ENCODE data around the gene NUDT16. TPM values are rescaled to one million over a fixed set of nuclear protein-coding genes. Genes with fewer than 3 reads are reported as not detected.
"Not testable (repeated sequence)": the region's sequence is repeated elsewhere in the genome, so short reads cannot be mapped to it uniquely, and the experiment has no call there.

The NUDT16 gene
- total RNA-seq = 30.0 TPM

DNA sequence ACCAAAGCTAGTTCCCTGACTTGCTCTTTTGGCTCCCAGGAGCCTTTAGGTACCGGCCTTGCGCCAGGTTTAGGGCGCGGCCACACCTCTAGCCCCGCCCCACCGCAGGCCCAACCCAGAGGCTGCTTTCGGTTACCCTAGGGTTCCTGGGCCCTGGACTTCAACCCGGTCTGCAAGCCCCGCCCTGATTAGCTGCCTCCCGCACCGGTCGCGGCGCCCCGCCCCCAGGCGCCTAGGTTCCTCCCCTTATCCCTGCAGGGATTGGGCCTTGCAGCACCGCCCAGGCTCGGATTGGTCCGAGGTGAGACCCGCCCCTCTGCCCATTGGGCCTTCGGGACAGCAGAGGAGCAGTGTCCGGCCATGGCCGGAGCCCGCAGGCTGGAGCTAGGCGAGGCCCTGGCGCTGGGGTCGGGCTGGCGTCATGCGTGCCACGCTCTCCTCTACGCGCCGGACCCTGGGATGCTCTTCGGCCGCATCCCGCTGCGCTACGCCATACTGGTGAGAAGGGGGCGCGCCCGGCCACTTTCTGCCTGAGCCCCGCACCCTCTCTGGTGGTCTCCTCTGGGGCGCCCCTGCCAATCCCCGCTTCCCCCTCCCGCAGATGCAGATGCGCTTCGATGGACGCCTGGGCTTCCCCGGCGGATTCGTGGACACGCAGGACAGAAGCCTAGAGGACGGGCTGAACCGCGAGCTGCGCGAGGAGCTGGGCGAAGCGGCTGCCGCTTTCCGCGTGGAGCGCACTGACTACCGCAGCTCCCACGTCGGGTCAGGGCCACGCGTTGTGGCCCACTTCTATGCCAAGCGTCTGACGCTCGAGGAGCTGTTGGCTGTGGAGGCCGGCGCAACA is at the start of gene NUDT16:
TSS of gene NUDT16 (plus strand) at position 330 of the 847 bp plus-strand sequence. CDS start at position 361, 31 bp downstream.
- peak; percentile 100 for DNase-seq (ENCODE audit: low spot score)

DNA sequence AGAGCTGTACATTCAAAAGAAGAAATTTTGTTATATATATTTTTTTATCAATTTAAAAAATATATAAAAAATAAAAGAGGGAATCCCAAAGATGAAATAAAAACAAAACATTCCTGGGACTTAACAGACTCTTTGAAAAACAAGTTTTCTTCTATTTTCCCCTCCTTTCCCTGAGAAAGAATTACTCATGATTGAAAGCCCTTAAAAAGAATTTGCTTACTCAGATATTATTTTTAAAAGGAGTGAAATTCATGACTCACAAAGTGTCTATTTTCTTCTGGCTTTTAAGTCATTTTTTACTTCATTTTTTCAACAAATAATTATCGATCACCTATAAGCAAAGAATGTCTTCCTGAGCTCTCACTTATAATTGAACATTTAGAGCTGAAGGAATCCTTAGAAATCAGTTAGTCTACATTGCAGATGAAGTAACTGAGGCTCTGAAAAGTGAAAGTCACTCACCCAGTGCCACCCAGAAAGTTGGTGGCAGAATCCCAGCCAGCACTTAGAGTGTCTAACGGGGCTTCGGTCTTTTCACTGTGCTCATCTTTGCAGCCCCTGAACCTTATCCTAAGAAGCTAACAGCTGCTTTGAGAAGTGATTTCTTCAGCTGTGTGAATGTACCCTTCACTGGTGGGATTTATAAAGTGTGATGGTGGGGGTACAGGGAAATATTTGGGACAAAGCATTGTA is 42.5 kb upstream of the NUDT16 start:
- DNase-seq (ENCODE audit: low spot score) = no peak

DNA sequence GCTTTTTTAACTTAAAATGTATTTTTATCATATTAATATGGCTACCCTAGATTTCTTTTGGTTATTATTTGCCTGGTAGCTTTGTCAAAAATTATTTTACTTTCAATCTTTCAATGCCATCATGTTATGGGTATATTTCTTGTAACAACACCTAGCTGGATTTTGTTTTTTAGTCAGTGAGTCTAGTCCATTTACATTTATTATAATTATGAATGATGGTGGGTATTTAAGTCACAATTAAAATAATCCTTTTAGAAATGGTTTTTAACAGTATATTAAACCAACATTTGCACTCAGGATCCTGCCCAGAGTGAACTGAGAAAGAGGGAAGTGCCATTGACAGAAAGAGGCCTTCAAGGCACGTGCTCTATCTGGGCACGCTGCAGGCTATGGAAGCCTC is 39.8 kb upstream of the NUDT16 start:
- DNase-seq (ENCODE audit: low spot score) = no peak

GRCh38 chr3:131348911-131349310 is 32.7 kb upstream of the NUDT16 start:
- DNase-seq (ENCODE audit: low spot score) = no peak

GRCh38 chr3:131349454-131349853 is 32.1 kb upstream of the NUDT16 start:
- DNase-seq (ENCODE audit: low spot score) = no peak

GRCh38 chr3:131349946-131350347 is 31.6 kb upstream of the NUDT16 start:
- DNase-seq (ENCODE audit: low spot score) = no peak

GRCh38 chr3:131350506-131350905 is 31.1 kb upstream of the NUDT16 start:
- DNase-seq (ENCODE audit: low spot score) = no peak

- no peak for DNase-seq (ENCODE audit: low spot score)
Observed at GRCh38 chr3:131353016-131353877, 28.3 kb upstream of the NUDT16 start.

DNA sequence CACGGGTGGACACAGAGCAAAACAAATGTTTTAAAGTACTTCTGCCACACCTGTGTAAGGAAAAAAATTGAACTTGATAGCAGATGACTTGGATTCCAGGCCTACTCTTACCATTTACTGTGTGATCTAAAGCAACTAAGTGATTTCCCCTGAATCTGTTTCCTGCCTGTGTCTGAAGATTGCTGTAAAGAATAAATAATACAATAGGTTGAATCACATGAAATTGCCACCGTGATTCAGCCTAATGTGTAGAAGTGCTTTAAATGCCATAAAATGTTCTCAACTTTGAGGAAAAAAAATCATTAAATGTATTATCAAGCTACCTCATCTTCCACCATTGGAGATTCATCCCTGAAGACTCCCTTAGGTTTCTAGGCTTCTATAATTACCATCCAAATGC is 27.6 kb upstream of the NUDT16 start:
- no peak for DNase-seq (ENCODE audit: low spot score)

DNA sequence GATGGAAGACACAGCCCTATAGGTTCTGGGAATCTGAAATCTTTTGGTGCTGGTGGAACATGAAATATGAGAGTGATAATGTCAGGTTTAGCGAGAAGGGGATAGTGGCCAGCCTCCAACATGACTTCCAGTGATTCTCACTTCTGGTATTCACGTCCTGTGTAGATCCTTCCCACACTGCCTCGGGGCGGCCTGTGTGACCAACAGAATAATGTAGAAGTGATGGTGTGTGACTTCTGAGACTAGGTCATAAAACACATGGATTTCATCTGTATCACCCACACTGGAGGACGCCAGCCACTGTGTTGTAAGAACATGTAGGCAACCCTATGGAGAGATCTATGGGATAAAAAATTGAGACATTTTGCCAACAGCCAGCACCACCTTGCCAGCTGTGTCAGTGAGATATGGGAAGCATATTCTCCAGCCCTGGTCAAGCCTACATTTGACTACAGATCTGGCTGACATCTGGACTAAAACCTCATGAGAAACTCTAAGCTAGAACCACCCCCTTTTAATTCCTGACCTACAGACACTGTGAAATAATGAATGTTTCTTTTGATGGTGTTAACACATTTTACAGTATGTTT is 25.5 kb upstream of the NUDT16 start:
- no peak for DNase-seq (ENCODE audit: low spot score)

DNA sequence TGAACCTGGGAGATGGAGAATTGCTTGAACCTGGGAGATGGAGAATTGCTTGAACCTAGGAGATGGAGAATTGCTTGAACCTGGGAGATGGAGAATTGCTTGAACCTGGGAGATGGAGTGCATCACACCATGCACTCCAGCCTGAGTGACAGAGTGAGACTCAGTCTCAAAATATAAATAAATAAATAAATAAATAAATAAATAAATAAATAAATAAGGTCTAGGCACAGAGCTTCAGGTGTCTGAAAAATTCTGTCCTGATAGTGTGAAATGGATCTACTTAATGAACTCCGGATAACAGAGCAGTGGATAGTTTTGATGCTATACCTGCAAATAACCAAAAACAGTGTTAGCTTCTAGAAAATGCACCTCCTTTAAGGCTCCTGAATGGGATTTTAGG is 24.3 kb upstream of the NUDT16 start:
- no peak for DNase-seq (ENCODE audit: low spot score)

- DNase-seq (ENCODE audit: low spot score) = no peak
Observed at GRCh38 chr3:131360191-131360755, 21.3 kb upstream of the NUDT16 start.

DNA sequence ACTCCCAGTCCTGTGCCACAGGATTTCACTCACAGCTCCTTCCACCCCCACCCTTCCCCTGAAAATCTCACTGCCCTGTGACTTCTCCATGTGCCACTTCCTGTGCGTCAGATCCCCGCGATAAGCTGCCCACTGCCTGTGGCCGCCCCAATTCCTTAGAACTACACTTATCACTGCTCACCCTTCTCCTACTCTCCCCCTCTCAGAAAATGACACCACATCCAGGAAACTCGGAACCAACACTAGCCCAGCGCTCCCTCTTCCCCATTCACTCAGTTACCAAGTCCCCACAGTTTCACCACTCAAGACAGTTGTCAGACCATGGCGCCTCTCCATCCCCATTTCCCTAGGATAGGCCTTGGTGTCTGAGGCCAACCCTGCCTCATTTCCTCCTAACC is 20.5 kb upstream of the NUDT16 start:
- peak; percentile 57 for DNase-seq (ENCODE audit: low spot score)

GRCh38 chr3:131361464-131362421 is 19.8 kb upstream of the NUDT16 start:
- peak; percentile 93 for DNase-seq (ENCODE audit: low spot score)

DNA sequence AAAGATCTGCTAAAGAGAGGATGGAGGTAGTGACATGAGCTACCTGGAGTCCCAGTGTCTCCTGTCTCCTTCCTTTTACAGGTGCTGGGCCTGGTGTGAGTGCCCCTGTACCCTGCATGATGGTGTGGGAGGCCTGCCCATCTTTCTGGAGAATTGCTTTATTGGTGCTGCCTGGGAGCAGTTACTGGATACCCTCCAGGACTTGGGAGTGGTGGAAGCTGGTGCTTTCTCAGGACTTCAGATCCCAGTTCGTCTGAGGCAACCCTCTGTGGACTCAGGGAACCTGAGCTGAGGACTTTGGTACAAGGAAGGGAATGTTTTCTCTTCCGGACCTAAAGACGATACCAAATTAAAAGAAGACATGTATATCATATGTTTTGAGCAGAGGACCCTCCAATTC is 18.3 kb upstream of the NUDT16 start:
- DNase-seq (ENCODE audit: low spot score) = no peak

GRCh38 chr3:131370935-131371687 is 10.5 kb upstream of the NUDT16 start:
- DNase-seq (ENCODE audit: low spot score) = no peak

DNA sequence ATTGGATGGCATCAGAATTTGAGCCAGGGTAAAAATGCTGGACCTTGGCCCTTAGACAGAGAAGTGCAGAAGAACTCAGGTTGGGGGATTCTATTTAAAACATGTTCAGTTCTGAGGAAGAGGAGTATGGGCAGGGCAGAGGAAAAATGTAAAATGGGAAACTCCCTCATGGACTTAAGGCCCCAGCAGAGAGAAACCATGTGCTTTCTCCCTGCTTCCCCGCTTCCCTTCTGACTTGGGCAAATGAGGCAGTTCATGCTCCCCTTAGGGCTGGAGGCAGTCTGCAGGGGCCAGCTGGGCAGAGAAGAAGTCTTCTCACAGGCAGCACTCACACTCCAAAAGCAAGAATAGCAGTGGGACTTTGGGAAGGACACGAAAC is 9.9 kb upstream of the NUDT16 start:
- no peak for DNase-seq (ENCODE audit: low spot score)

GRCh38 chr3:131374741-131375140 is 6.8 kb upstream of the NUDT16 start:
- no peak for DNase-seq (ENCODE audit: low spot score)

- DNase-seq (ENCODE audit: low spot score) = not testable (repeated sequence)
Observed at GRCh38 chr3:131380821-131381444, 641 bp upstream of the NUDT16 start.
